Measurements from ENCODE around the gene GDF2.

Gene GDF2

DNA sequence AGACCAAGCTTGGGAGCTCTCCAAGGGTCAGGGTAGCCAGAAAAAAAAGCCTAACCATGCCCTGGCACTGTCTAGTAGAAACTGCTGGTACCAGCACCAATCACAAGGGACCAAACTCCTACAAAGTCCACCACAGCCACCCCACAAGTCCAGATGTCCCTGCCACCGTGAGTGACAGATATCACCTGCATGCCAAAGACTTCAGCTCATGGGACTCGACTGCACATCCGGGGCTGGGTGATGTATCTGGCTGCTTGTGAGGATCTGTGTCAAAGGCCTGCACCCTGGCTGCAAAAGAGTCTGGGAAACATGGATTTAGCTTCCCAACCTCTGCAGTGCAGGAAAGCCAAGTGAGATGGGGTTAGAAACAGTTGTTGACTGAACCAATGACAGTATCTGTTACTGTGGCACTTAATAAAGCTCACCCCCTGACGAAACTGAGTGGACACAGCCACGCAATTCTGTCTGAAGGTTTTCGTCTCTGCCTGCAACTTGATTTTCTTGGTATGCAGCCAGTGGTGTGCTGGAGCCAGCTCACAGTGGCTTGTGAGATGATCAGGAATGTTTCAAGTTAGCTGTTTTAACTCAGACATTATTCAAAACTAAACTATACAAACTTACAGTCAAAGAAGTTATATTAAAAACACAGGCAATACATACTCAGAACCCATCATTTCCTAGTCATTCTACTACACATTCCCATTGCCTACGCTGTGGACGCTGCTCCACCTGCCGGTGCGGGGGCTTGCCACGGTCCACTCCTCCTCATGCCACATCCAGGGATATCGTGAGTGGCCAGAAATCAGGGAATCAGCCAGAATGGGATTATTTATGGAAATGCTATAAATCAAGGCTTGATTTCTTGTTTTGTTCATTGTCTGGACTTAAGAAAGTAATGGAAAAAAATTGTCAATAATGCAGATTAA lies 52.6 kb downstream of the GDF2 start:
- H3K79me2 ChIP-seq (ENCODE audit: control insufficient read depth, insufficient read depth, low read length, poor library complexity), result no peaks in the 10 kb centered on the region
- H4K8ac ChIP-seq (ENCODE audit: low read depth, low read length), result no peak overlapping the region
- no peak overlapping the region for H3K14ac ChIP-seq (ENCODE audit: low read length)
- no peak overlapping the region for H4K91ac ChIP-seq (ENCODE audit: low read depth, low read length)
- no peak overlapping the region for H2AK5ac ChIP-seq (ENCODE audit: low read length)
- no peaks in the 10 kb centered on the region for H3K4me1 ChIP-seq (ENCODE audit: control insufficient read depth in 1 of 2, insufficient read depth in 2 of 2, low read length in 2 of 2)
- no peaks in the 10 kb centered on the region for H3K36me3 ChIP-seq (ENCODE audit: control insufficient read depth in 1 of 2, insufficient read depth in 2 of 2, low read length in 2 of 2)
- no peak overlapping the region for H3K18ac ChIP-seq (ENCODE audit: low read length)
- no peak overlapping the region for H4K12ac ChIP-seq (ENCODE audit: low read depth, low read length)
- no peak overlapping the region for H2AFZ ChIP-seq (ENCODE audit: insufficient read depth, low read length, poor library complexity)
- no peak overlapping the region for H2BK5ac ChIP-seq (ENCODE audit: low read depth, low read length, poor library complexity)
- DNase-seq, result no peak
- H3K4me2 ChIP-seq (ENCODE audit: low read length), result no peak overlapping the region
- H3K9ac ChIP-seq (ENCODE audit: low read length), result no peak overlapping the region
- H3K4ac ChIP-seq (ENCODE audit: low read depth, low read length), result no peak overlapping the region
- peaks cover 1% of the 10 kb centered on the region for H3K9me3 ChIP-seq (ENCODE audit: insufficient read depth, low read depth, low read length)
- H3K4me3 ChIP-seq (ENCODE audit: low read depth, low read length), result no peak overlapping the region
- H3K79me1 ChIP-seq (ENCODE audit: low read length), result no peaks in the 10 kb centered on the region
- H3K27ac ChIP-seq (ENCODE audit: low read depth, low read length), result no peak overlapping the region
- no peaks in the 10 kb centered on the region for H3K27me3 ChIP-seq (ENCODE audit: insufficient read depth, low read length)
- no CpG with 5 or more reads among the region's 12 CpGs for WGBS (ENCODE audit: extremely low coverage, insufficient coverage, insufficient read length)
- no peak overlapping the region for H3K23ac ChIP-seq (ENCODE audit: low read length)
- H2BK120ac ChIP-seq (ENCODE audit: insufficient read depth, low read length, poor library complexity), result no peak overlapping the region
- H2BK12ac ChIP-seq (ENCODE audit: low read length), result no peak overlapping the region

GRCh38 chr10:47376522-47377220 lies 54.4 kb downstream of the GDF2 start:
- Histone ChIP-seq H3K4ac (ENCODE audit: low read depth, low read length) (no peak overlapping the region), H4K91ac (ENCODE audit: low read depth, low read length) (no peak overlapping the region), H3K36me3 (ENCODE audit: control insufficient read depth in 1 of 2, insufficient read depth in 2 of 2, low read length in 2 of 2) (no peaks in the 10 kb centered on the region), H3K14ac (ENCODE audit: low read length) (no peak overlapping the region), H4K12ac (ENCODE audit: low read depth, low read length) (no peak overlapping the region), H3K27ac (ENCODE audit: low read depth, low read length) (no peak overlapping the region), H4K8ac (ENCODE audit: low read depth, low read length) (no peak overlapping the region), H3K18ac (ENCODE audit: low read length) (no peak overlapping the region), H2AK5ac (ENCODE audit: low read length) (no peak overlapping the region), H2BK12ac (ENCODE audit: low read length) (no peak overlapping the region), H3K4me1 (ENCODE audit: control insufficient read depth in 1 of 2, insufficient read depth in 2 of 2, low read length in 2 of 2) (no peaks in the 10 kb centered on the region), H3K9ac (ENCODE audit: low read length) (no peak overlapping the region), H3K79me2 (ENCODE audit: control insufficient read depth, insufficient read depth, low read length, poor library complexity) (no peaks in the 10 kb centered on the region), H3K4me3 (ENCODE audit: low read depth, low read length) (no peak overlapping the region), H3K27me3 (ENCODE audit: insufficient read depth, low read length) (no peaks in the 10 kb centered on the region), H2AFZ (ENCODE audit: insufficient read depth, low read length, poor library complexity) (no peak overlapping the region), H3K23ac (ENCODE audit: low read length) (no peak overlapping the region), H3K79me1 (ENCODE audit: low read length) (no peaks in the 10 kb centered on the region), H2BK5ac (ENCODE audit: low read depth, low read length, poor library complexity) (no peak overlapping the region), H2BK120ac (ENCODE audit: insufficient read depth, low read length, poor library complexity) (no peak overlapping the region), H3K4me2 (ENCODE audit: low read length) (no peak overlapping the region), H3K9me3 (ENCODE audit: insufficient read depth, low read depth, low read length) (peaks cover 1% of the 10 kb centered on the region)
- no peak for DNase-seq
- WGBS (ENCODE audit: extremely low coverage, insufficient coverage, insufficient read length), result no CpG with 5 or more reads among the region's 10 CpGs
